ENCODE results near the gene HELZ. TPM values are rescaled to one million over a fixed set of nuclear protein-coding genes. Genes with fewer than 3 reads are reported as not detected.
A peak's percentile ranks its signal among the peaks of the same experiment; 100 is the strongest.

Gene HELZ
- total and polyA plus RNA-seq, 2 experiments from 2014 or later: 23.9 to 25.4 TPM

DNA sequence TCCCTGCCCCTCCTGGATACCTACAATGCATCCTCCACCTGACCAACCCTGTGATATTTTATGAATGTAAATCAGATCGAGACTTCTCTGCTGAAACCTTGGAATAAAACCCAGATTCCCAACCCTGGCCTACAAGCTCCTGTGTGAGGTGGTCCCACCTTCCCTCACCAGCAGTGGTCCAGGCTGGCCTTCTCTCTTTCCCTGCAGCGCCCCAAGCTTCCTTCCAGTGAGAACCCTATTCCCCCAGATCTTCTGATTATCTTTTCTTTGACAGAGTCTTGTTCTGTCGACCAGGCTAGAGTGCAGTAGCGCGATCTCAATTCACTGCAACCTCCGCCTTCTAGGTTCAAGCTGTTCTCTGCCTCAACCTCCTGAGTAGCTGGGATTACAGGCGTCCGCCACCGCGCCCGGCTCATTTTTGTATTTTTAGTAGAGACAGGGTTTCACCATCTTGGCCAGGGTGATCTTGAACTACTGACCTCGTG is 2.5 kb upstream of the HELZ start:
- DNase-seq: no peak
- H3F3A ChIP-seq (ENCODE audit: insufficient read depth): 0 out of 2 replicates have a peak, but pooled peaks cover 3% of the 10 kb centered on the region
- no peaks in the 10 kb centered on the region for H3K36me3 ChIP-seq (ENCODE audit: low read depth)
- WGBS, 2 experiments (ENCODE audit: low coverage in 1 of 2, low lambda C conversion rate in 2 of 2, missing lambda C conversion rate in 2 of 2): 98 to 99% methylated on average over 12 of the region's 12 CpGs
- no peak overlapping the region for H3K4me2 ChIP-seq (ENCODE audit: unreplicated experiment)
- peaks cover 25% of the 10 kb centered on the region for H3K79me2 ChIP-seq (ENCODE audit: insufficient read depth)
- H3K27me3 ChIP-seq (replicated peaks; ENCODE audit: insufficient read depth): no peaks in the 10 kb centered on the region
- no peaks in the 10 kb centered on the region for H4K20me1 ChIP-seq (ENCODE audit: insufficient read depth)
- no peak overlapping the region for H3K27ac ChIP-seq
- H3K9me3 ChIP-seq (ENCODE audit: low read depth): no peaks in the 10 kb centered on the region
- H3K4me3 ChIP-seq: no peak overlapping the region
- H3K9me2 ChIP-seq (ENCODE audit: insufficient read depth): no peaks in the 10 kb centered on the region
- H3K9ac ChIP-seq: no peak overlapping the region
- TF ChIP-seq EZH2 (IDR thresholded peaks at IDR 0.05; ENCODE audit: insufficient read depth, poor library complexity, severe bottlenecking) (no peak), EZH2phosphoT487 (IDR thresholded peaks at IDR 0.05; ENCODE audit: insufficient read depth, low read depth) (no peak)
- no peak overlapping the region for H2AFZ ChIP-seq
- in situ Hi-C loops (cut with MboI): no loop called here
- H3K4me1 ChIP-seq (ENCODE audit: insufficient read depth): peaks cover 15% of the 10 kb centered on the region

- in situ Hi-C loops (cut with MboI): no loop called here
- Histone ChIP-seq H3K4me2 (ENCODE audit: unreplicated experiment) (peak overlapping the region; percentile 80), H3K27me3 (replicated peaks; ENCODE audit: insufficient read depth) (no peaks in the 10 kb centered on the region), H3K27ac (no peak overlapping the region), H3K4me1 (ENCODE audit: insufficient read depth) (peaks cover 16% of the 10 kb centered on the region), H3K9me3 (ENCODE audit: low read depth) (no peaks in the 10 kb centered on the region), H3K79me2 (ENCODE audit: insufficient read depth) (peaks cover 32% of the 10 kb centered on the region), H3K4me3 (peak overlapping the region; percentile 79), H3K9ac (no peak overlapping the region), H3K36me3 (ENCODE audit: low read depth) (no peaks in the 10 kb centered on the region), H3K9me2 (ENCODE audit: insufficient read depth) (no peaks in the 10 kb centered on the region), H3F3A (ENCODE audit: insufficient read depth) (peaks cover 6% of the 10 kb centered on the region; the same call in 1 of the 2 replicates), H4K20me1 (ENCODE audit: insufficient read depth) (no peaks in the 10 kb centered on the region), H2AFZ (peak overlapping the region; percentile 95)
- 74 to 77% methylated on average over 17 of the region's 17 CpGs for WGBS, 2 experiments (ENCODE audit: low coverage in 1 of 2, low lambda C conversion rate in 2 of 2, missing lambda C conversion rate in 2 of 2)
- peak; percentile 36 for DNase-seq
- TF ChIP-seq EZH2 (IDR thresholded peaks at IDR 0.05; ENCODE audit: insufficient read depth, poor library complexity, severe bottlenecking): no peak
- no peak for TF ChIP-seq EZH2phosphoT487 (IDR thresholded peaks at IDR 0.05; ENCODE audit: insufficient read depth, low read depth)
These were observed 1.8 kb upstream of the HELZ start for GRCh38 chr17:67246653-67247415.

GRCh38 chr17:67246403-67246652 is 1.3 kb upstream of the HELZ start:
- peaks cover 37% of the 10 kb centered on the region for H3K79me2 ChIP-seq (ENCODE audit: insufficient read depth)
- no peaks in the 10 kb centered on the region for H4K20me1 ChIP-seq (ENCODE audit: insufficient read depth)
- H3K9me3 ChIP-seq (ENCODE audit: low read depth): no peaks in the 10 kb centered on the region
- peak overlapping the region; percentile 86; the same call in 1 of the 2 replicates for H3K9ac ChIP-seq
- no peak overlapping the region for H3K27ac ChIP-seq
- WGBS, 2 experiments (ENCODE audit: low coverage in 1 of 2, low lambda C conversion rate in 2 of 2, missing lambda C conversion rate in 2 of 2): 77 to 79% methylated on average over 8 of the region's 8 CpGs
- peak overlapping the region; percentile 79 for H3K4me3 ChIP-seq
- H2AFZ ChIP-seq: peak overlapping the region; percentile 95
- peaks cover 11% of the 10 kb centered on the region for H3F3A ChIP-seq (ENCODE audit: insufficient read depth)
- peaks cover 18% of the 10 kb centered on the region for H3K4me1 ChIP-seq (ENCODE audit: insufficient read depth)
- in situ Hi-C loops (cut with MboI): no loop called here
- DNase-seq: no peak
- no peaks in the 10 kb centered on the region for H3K9me2 ChIP-seq (ENCODE audit: insufficient read depth)
- no peaks in the 10 kb centered on the region for H3K36me3 ChIP-seq (ENCODE audit: low read depth)
- H3K4me2 ChIP-seq (ENCODE audit: unreplicated experiment): peak overlapping the region; percentile 80
- no peaks in the 10 kb centered on the region for H3K27me3 ChIP-seq (replicated peaks; ENCODE audit: insufficient read depth)
- no peak for TF ChIP-seq EZH2phosphoT487 (IDR thresholded peaks at IDR 0.05; ENCODE audit: insufficient read depth, low read depth)
- no peak for TF ChIP-seq EZH2 (IDR thresholded peaks at IDR 0.05; ENCODE audit: insufficient read depth, poor library complexity, severe bottlenecking)

- no peaks in the 10 kb centered on the region for H4K20me1 ChIP-seq (ENCODE audit: insufficient read depth)
These were observed 852 bp upstream of the HELZ start for GRCh38 chr17:67245694-67246402.

More at GRCh38 chr17:67245694-67246402, 852 bp upstream of the HELZ start:
- peaks cover 23% of the 10 kb centered on the region for H3K4me1 ChIP-seq (ENCODE audit: insufficient read depth)
- H3K4me3 ChIP-seq: peak overlapping the region; percentile 79
- H3K9me2 ChIP-seq (ENCODE audit: insufficient read depth): no peaks in the 10 kb centered on the region
- peak overlapping the region; percentile 86 for H3K9ac ChIP-seq
- TF ChIP-seq EZH2 (IDR thresholded peaks at IDR 0.05; ENCODE audit: insufficient read depth, poor library complexity, severe bottlenecking) (no peak), EZH2phosphoT487 (IDR thresholded peaks at IDR 0.05; ENCODE audit: insufficient read depth, low read depth) (no peak)
- H3K27ac ChIP-seq: no peak overlapping the region
- DNase-seq: peak; percentile 35
- in situ Hi-C loops (cut with MboI): no loop called here
- H3K4me2 ChIP-seq (ENCODE audit: unreplicated experiment): peak overlapping the region; percentile 80
- H3K9me3 ChIP-seq (ENCODE audit: low read depth): no peaks in the 10 kb centered on the region
- no peaks in the 10 kb centered on the region for H3K27me3 ChIP-seq (replicated peaks; ENCODE audit: insufficient read depth)
- H3K36me3 ChIP-seq (ENCODE audit: low read depth): no peaks in the 10 kb centered on the region
- H3K79me2 ChIP-seq (ENCODE audit: insufficient read depth): peaks cover 42% of the 10 kb centered on the region
- H3F3A ChIP-seq (ENCODE audit: insufficient read depth): peaks cover 15% of the 10 kb centered on the region
- WGBS, 2 experiments (ENCODE audit: low coverage in 1 of 2, low lambda C conversion rate in 2 of 2, missing lambda C conversion rate in 2 of 2): 3 to 4% methylated on average over 25 to 53 of the region's 75 CpGs
- peak overlapping the region; percentile 95 for H2AFZ ChIP-seq
